Measurements from ENCODE around the gene TMEM182.

DNA sequence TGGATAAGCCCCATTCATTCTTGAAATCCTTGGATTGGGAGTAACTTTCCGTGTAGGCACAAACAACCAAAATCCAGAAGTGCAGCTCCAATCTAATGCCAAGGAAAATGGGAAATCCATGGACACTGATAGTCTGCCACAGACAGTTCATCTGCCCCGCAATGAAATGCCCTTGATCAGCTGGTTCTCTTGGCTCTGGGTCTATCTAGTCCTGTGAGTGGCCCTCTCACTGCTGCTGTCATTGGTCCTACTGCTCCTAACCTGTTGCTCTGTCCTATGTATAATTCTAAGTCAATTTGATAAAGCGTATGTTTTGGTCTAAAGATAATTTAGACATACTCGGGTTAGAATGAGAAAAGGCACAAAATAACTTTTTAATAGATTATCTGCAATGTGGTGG lies 13.7 kb upstream of the TMEM182 start:
- TF ChIP-seq, protein P1, sequence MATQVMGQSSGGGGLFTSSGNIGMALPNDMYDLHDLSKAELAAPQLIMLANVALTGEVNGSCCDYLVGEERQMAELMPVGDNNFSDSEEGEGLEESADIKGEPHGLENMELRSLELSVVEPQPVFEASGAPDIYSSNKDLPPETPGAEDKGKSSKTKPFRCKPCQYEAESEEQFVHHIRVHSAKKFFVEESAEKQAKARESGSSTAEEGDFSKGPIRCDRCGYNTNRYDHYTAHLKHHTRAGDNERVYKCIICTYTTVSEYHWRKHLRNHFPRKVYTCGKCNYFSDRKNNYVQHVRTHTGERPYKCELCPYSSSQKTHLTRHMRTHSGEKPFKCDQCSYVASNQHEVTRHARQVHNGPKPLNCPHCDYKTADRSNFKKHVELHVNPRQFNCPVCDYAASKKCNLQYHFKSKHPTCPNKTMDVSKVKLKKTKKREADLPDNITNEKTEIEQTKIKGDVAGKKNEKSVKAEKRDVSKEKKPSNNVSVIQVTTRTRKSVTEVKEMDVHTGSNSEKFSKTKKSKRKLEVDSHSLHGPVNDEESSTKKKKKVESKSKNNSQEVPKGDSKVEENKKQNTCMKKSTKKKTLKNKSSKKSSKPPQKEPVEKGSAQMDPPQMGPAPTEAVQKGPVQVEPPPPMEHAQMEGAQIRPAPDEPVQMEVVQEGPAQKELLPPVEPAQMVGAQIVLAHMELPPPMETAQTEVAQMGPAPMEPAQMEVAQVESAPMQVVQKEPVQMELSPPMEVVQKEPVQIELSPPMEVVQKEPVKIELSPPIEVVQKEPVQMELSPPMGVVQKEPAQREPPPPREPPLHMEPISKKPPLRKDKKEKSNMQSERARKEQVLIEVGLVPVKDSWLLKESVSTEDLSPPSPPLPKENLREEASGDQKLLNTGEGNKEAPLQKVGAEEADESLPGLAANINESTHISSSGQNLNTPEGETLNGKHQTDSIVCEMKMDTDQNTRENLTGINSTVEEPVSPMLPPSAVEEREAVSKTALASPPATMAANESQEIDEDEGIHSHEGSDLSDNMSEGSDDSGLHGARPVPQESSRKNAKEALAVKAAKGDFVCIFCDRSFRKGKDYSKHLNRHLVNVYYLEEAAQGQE (tag by site-specific recombination; IDR thresholded peaks at IDR 0.05): no peak
- no peak for TF ChIP-seq CTCF (tag by site-specific recombination; IDR thresholded peaks at IDR 0.05)
- no peak for TF ChIP-seq ZNF292 (tag by site-specific recombination; IDR thresholded peaks at IDR 0.05; ENCODE audit: borderline replicate concordance, low read depth)
- no peak for TF ChIP-seq SCRT1 (tag by site-specific recombination; IDR thresholded peaks at IDR 0.05; ENCODE audit: borderline replicate concordance)
- TF ChIP-seq ZSCAN30 (tag by site-specific recombination; IDR thresholded peaks at IDR 0.05): no peak
- no peak for TF ChIP-seq ZNF140 (tag by site-specific recombination; IDR thresholded peaks at IDR 0.05)
- no peak for TF ChIP-seq ZNF777 (tag by site-specific recombination; IDR thresholded peaks at IDR 0.05; ENCODE audit: borderline replicate concordance)
- TF ChIP-seq SALL2 (tag by site-specific recombination; IDR thresholded peaks at IDR 0.05; ENCODE audit: borderline replicate concordance): no peak
- TF ChIP-seq ZNF138 (tag by site-specific recombination; IDR thresholded peaks at IDR 0.05; ENCODE audit: borderline replicate concordance): no peak
- TF ChIP-seq ZNF157 (tag by site-specific recombination; IDR thresholded peaks at IDR 0.05): no peak
- no peak for TF ChIP-seq ZEB2 (tag by site-specific recombination; IDR thresholded peaks at IDR 0.05)
- TF ChIP-seq ZBTB49 (tag by site-specific recombination; IDR thresholded peaks at IDR 0.05; ENCODE audit: low read depth): no peak

All from HEK293 (cell line).